Measurements from ENCODE around the gene FBRSL1.
"Not testable (repeated sequence)": the region's sequence is repeated elsewhere in the genome, so short reads cannot be mapped to it uniquely, and the experiment has no call there.

The FBRSL1 gene

DNA sequence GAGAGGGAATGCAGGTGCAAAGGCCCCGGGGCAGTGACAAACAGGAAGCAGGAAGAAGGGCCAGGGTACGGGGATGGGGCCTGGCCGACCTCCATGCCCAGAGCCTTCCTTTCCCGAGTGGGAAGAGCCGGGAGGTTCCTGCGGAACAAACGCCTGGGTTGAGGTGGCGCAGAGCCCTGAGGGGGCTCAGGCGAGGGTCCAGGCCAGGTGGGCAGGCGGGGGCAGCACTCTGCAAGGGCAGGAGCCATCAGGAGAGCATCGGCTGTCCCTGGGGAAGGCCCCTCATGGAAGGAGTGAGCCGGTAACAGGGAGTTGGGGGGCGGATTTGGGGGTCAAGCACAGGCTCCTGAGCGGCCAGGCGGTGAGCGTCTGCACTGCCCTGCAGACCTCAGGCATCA is 18.1 kb upstream of the FBRSL1 start:
- no peak for TF ChIP-seq GABPA (IDR thresholded peaks at IDR 0.05; ENCODE audit: low read depth)
- TF ChIP-seq CTCF (IDR thresholded peaks at IDR 0.05; ENCODE audit: insufficient read depth, low read length) = no peak
- no peak for TF ChIP-seq SPI1 (IDR thresholded peaks at IDR 0.05; ENCODE audit: borderline replicate concordance, low read depth)
- TF ChIP-seq POLR2AphosphoS5 (IDR thresholded peaks at IDR 0.05; ENCODE audit: low read depth) = no peak
- TF ChIP-seq, protein P1, sequence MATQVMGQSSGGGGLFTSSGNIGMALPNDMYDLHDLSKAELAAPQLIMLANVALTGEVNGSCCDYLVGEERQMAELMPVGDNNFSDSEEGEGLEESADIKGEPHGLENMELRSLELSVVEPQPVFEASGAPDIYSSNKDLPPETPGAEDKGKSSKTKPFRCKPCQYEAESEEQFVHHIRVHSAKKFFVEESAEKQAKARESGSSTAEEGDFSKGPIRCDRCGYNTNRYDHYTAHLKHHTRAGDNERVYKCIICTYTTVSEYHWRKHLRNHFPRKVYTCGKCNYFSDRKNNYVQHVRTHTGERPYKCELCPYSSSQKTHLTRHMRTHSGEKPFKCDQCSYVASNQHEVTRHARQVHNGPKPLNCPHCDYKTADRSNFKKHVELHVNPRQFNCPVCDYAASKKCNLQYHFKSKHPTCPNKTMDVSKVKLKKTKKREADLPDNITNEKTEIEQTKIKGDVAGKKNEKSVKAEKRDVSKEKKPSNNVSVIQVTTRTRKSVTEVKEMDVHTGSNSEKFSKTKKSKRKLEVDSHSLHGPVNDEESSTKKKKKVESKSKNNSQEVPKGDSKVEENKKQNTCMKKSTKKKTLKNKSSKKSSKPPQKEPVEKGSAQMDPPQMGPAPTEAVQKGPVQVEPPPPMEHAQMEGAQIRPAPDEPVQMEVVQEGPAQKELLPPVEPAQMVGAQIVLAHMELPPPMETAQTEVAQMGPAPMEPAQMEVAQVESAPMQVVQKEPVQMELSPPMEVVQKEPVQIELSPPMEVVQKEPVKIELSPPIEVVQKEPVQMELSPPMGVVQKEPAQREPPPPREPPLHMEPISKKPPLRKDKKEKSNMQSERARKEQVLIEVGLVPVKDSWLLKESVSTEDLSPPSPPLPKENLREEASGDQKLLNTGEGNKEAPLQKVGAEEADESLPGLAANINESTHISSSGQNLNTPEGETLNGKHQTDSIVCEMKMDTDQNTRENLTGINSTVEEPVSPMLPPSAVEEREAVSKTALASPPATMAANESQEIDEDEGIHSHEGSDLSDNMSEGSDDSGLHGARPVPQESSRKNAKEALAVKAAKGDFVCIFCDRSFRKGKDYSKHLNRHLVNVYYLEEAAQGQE (IDR thresholded peaks at IDR 0.05; ENCODE audit: insufficient replicate concordance, low read depth) = no peak

GRCh38 chr12:132472386-132472785 is 17.6 kb upstream of the FBRSL1 start:
- Histone ChIP-seq H3K27me3 (ENCODE audit: insufficient read depth, poor library complexity, severe bottlenecking) (no peaks in the 10 kb centered on the region), H3K27ac (replicated peaks) (peak overlapping the region; percentile 41), H3K4me3 (replicated peaks; ENCODE audit: insufficient read depth, low read length) (peak overlapping the region; percentile 34)
- DNase-seq (ENCODE audit: low read depth in 1 of 2, low spot score in 1 of 2) = no peak
- TF ChIP-seq SPI1 (IDR thresholded peaks at IDR 0.05; ENCODE audit: borderline replicate concordance, low read depth) = no peak

More for the DNA sequence above, 18.1 kb upstream of the FBRSL1 start:
- peak overlapping the region; percentile 72 for H3K27ac ChIP-seq (replicated peaks)
- no peaks in the 10 kb centered on the region for H3K27me3 ChIP-seq (ENCODE audit: insufficient read depth, poor library complexity, severe bottlenecking)
- DNase-seq (ENCODE audit: low read depth in 1 of 2, low spot score in 1 of 2) = no peak
- H3K4me3 ChIP-seq (replicated peaks; ENCODE audit: insufficient read depth, low read length) = peak overlapping the region; percentile 34; the same call in 1 of the 2 replicates

DNA sequence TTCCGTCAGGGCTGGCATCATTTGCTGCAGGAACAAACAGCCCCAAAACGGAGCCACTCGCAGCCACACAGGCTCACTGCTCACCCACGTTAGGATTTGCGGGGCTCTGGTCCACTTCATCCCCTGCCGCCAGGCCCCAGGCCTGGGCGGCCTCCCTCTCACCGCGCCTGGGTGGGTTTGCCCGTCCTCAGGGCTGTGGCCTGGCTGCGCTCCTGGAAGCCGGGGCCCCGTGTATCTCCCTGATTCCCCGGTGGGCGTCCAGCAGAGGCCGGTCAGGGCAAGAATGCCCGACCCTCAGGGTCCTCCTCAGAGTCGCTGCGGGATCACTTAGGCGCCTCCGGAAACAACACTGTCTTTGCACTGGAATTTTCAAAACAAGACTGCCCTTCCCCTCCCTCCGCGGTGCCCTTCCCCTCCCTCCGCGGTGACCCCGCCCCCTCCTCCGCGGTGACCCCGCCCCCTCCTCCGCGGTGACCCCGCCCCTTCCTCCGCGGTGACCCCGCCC is 15.7 kb upstream of the FBRSL1 start:
- DNase-seq (ENCODE audit: low read depth in 1 of 2, low spot score in 1 of 2) = no peak
- Histone ChIP-seq H3K27me3 (ENCODE audit: insufficient read depth, poor library complexity, severe bottlenecking) (no peaks in the 10 kb centered on the region), H3K4me3 (replicated peaks; ENCODE audit: insufficient read depth, low read length) (peak overlapping the region; percentile 62), H3K27ac (replicated peaks) (peak overlapping the region; percentile 68)
- TF ChIP-seq GABPA (IDR thresholded peaks at IDR 0.05; ENCODE audit: low read depth) (no peak), CTCF (IDR thresholded peaks at IDR 0.05; ENCODE audit: insufficient read depth, low read length) (no peak), SPI1 (IDR thresholded peaks at IDR 0.05; ENCODE audit: borderline replicate concordance, low read depth) (no peak), POLR2AphosphoS5 (IDR thresholded peaks at IDR 0.05; ENCODE audit: low read depth) (no peak)
- TF ChIP-seq, protein P1 (IDR thresholded peaks at IDR 0.05; ENCODE audit: insufficient replicate concordance, low read depth) = no peak

GRCh38 chr12:132474799-132475303 is 15.1 kb upstream of the FBRSL1 start:
- not testable (repeated sequence) for H3K27me3 ChIP-seq (ENCODE audit: insufficient read depth, poor library complexity, severe bottlenecking); H3K27ac ChIP-seq (replicated peaks); DNase-seq (ENCODE audit: low read depth in 1 of 2, low spot score in 1 of 2); H3K4me3 ChIP-seq (replicated peaks; ENCODE audit: insufficient read depth, low read length)

Data from HL-60 (cell line).